K562 (cell line): ENCODE results near the gene PRRC2B. TPM values are rescaled to one million over a fixed set of nuclear protein-coding genes. Genes with fewer than 3 reads are reported as not detected.

ENCODE experiments used
- ATAC-seq: fragments of 200-7000 bp; cut with Tn5 transposase; 3 replicates; pipeline ENCODE4 v1.9.1; 2020; ENCODE audit warnings: moderate library complexity
- BruUV-seq: library from RNA; stranded (reverse); fragments of 400-500 nt; replicated peaks from 2 replicates; lab custom pipeline; 2021; lab: Mats Ljungman, UMichigan
- CTCF ChIA-PET: fragments of 300-600 bp; formaldehyde crosslinking; extraction: SDS; loops from one replicate; lab custom pipeline; 2021; ENCODE audit warnings: low intra/inter-chr PET ratio; lab: Yijun Ruan, JAX
- POLR2A ChIA-PET: fragments of 300-600, 350-650 bp; sonication (Branson Sonifier 250); formaldehyde crosslinking; extraction: SDS; loops from one replicate; lab custom pipeline; 2021; ENCODE audit warnings: antibody characterized with exemption, inconsistent platforms; lab: Yijun Ruan, JAX
- DNase-seq, 4 experiments: peaks; one replicate each; pipeline versions ENCODE4 v3.0.0 to v3.0.0-alpha.2; 2011 to 2018; ENCODE audit warnings: low spot score in 3 of 4, mixed read lengths in 3 of 4; ENCODE audit errors: extremely low read depth in 1 of 4
- FAIRE-seq: peaks from 2 replicates; lab custom pipeline; 2011; peaks lifted over from hg19 to GRCh38; lab: Jason Lieb, UNC
- H2AFZ ChIP-seq: 2 replicates; pipeline ENCODE4 v1.6.0; 2011; ENCODE audit warnings: low read depth, low read length, control low read depth, inconsistent platforms
- H3K27ac ChIP-seq: fragments of 200-600 bp; 3 replicates; pipeline ENCODE4 v1.8.0; 2011; ENCODE audit warnings: low read depth, mild to moderate bottlenecking, control low read depth, inconsistent platforms, low read length, moderate library complexity, mixed read lengths; ENCODE audit errors: extremely low read depth
- H3K27me3 ChIP-seq, 2 experiments: fragments of 300-600 bp in 1 of 2; 2 replicates in 1 of 2; 3 replicates in 1 of 2; pipeline versions ENCODE4 v1.6.0 to v1.8.0; 2011; ENCODE audit warnings: inconsistent platforms in 2 of 2, low read length in 2 of 2, mild to moderate bottlenecking in 1 of 2, mixed read lengths in 1 of 2, moderate library complexity in 1 of 2; ENCODE audit not compliant: control insufficient read depth in 2 of 2, insufficient read depth in 2 of 2
- H3K36me3 ChIP-seq: fragments of 300-600 bp; 3 replicates; pipeline ENCODE4 v1.8.0; 2011; ENCODE audit warnings: mild to moderate bottlenecking, low read length, inconsistent platforms; ENCODE audit not compliant: control insufficient read depth, insufficient read depth
- H3K4me1 ChIP-seq, 2 experiments: fragments of 200-600 bp in 1 of 2; replicated peaks in 1 of 2; 2 replicates in 1 of 2; 3 replicates in 1 of 2; pipeline versions ENCODE4 v1.5.1 to v1.8.0; 2011; ENCODE audit warnings: inconsistent platforms in 2 of 2, low read length in 2 of 2, mild to moderate bottlenecking in 1 of 2, mixed read lengths in 1 of 2, moderate library complexity in 1 of 2; ENCODE audit not compliant: control insufficient read depth in 2 of 2, insufficient read depth in 2 of 2
- H3K4me2 ChIP-seq: 2 replicates; pipeline ENCODE4 v1.6.1; 2011; ENCODE audit warnings: low read length, control low read depth, inconsistent platforms, mixed read lengths; ENCODE audit not compliant: insufficient read depth
- H3K4me3 ChIP-seq: fragments of 200-600 bp; sonication (generic), shearing (Covaris generic); 2 replicates; pipeline ENCODE4 v1.5.1; 2016; ENCODE audit warnings: control low read depth, inconsistent platforms
- H3K79me2 ChIP-seq: fragments of 200-600 bp; 3 replicates; pipeline ENCODE4 v1.8.0; 2011; ENCODE audit warnings: low read length, inconsistent platforms; ENCODE audit not compliant: control insufficient read depth, insufficient read depth
- H3K9ac ChIP-seq, 2 experiments: 2 replicates each; pipeline versions ENCODE4 v1.6.0 to v1.6.1; 2011; ENCODE audit warnings: low read depth in 2 of 2, low read length in 2 of 2, control low read depth in 1 of 2, inconsistent platforms in 1 of 2, mild to moderate bottlenecking in 1 of 2, mixed read lengths in 1 of 2; ENCODE audit not compliant: insufficient read depth in 1 of 2
- H3K9me1 ChIP-seq: one replicate; pipeline ENCODE4 v1.6.0; 2011; ENCODE audit warnings: inconsistent platforms, mild to moderate bottlenecking, low read length, moderate library complexity; ENCODE audit not compliant: control insufficient read depth, insufficient read depth
- H3K9me3 ChIP-seq: replicated peaks from 2 replicates; pipeline ENCODE4 v1.5.1; 2011; ENCODE audit warnings: low read depth, low read length, inconsistent platforms; ENCODE audit not compliant: control insufficient read depth, insufficient read depth
- H4K20me1 ChIP-seq: replicated peaks from 2 replicates; pipeline ENCODE4 v1.6.1; 2011; ENCODE audit warnings: low read length, inconsistent platforms, mixed read lengths; ENCODE audit not compliant: control insufficient read depth, insufficient read depth
- EHMT2 ChIP-seq: fragments of 450-650 bp; IDR thresholded peaks from 2 replicates; pipeline ENCODE4 v1.6.1; 2018; ENCODE audit warnings: antibody characterized with exemption
- HLTF ChIP-seq: fragments of 450-650 bp; IDR thresholded peaks from 2 replicates; pipeline ENCODE4 v1.6.1; 2016
- KDM1A ChIP-seq, 2 experiments: fragments of 450-650 bp; IDR thresholded peaks; 2 replicates each; pipeline ENCODE4 v1.6.1; 2016; ENCODE audit warnings: mild to moderate bottlenecking in 2 of 2
- POLR2B ChIP-seq: fragments of 450-650 bp; IDR thresholded peaks from 2 replicates; pipeline ENCODE4 v1.6.1; 2018; ENCODE audit warnings: low read depth; ENCODE audit not compliant: partially characterized antibody
- SRF ChIP-seq, 2 experiments: fragments of 250-450, 450-650 bp in 1 of 2; sonication (Bioruptor Pico) in 1 of 2; sonication (generic) in 1 of 2; formaldehyde crosslinking; IDR thresholded peaks; 2 replicates each; pipeline versions ENCODE4 v1.5.0 to v1.5.1; 2020 to 2022; ENCODE audit warnings: mild to moderate bottlenecking in 1 of 2, missing genetic modification reagents in 1 of 2
- whole genome bisulfite sequencing: fragments of 100-300 bp; shearing (Covaris generic); methylation state at CpG from one replicate; pipeline ENCODE4 v1.1.6; 2016; ENCODE audit warnings: low coverage, mixed read lengths; ENCODE audit not compliant: insufficient coverage; ENCODE audit errors: missing lambda C conversion rate; 5-methylcytosine and 5-hydroxymethylcytosine counted together
- in situ Hi-C: fragments of 300-500 bp; cut with MboI; formaldehyde crosslinking; loops from 4 replicates; pipeline ENCODE4 v1.15.0; 2018; ENCODE audit warnings: inconsistent platforms, mixed read lengths
- intact Hi-C: fragments of 100-400 bp; cut with micrococcal nuclease; formaldehyde crosslinking; loops from 2 replicates; pipeline ENCODE4 v1.14.2; 2022
- polyA plus RNA-seq, 8 experiments: library from polyadenylated mRNA; depleted of rRNA in 4 of 8; stranded (reverse) in 5 of 8; unstranded in 3 of 8; fragments of >200 nt; fragmentation: Nextera tagmentation in 2 of 8; fragmentation: Illumina TruSeq in 1 of 8; extraction: Ambion mirVana in 2 of 8; extraction: Trizol in 1 of 8; gene quantifications; 2 replicates each; pipeline versions ENCODE4 v1.2.1 to v1.2.3, GENCODE V29; 2011 to 2014; ENCODE audit warnings: inconsistent platforms in 1 of 8, missing spikeins in 1 of 8
- total RNA-seq, 7 experiments: library from RNA; depleted of rRNA in 6 of 7; stranded (reverse); fragments of >200 nt in 6 of 7; fragmentation: Illumina TruSeq in 2 of 7; extraction: Trizol in 2 of 7; gene quantifications; 2 replicates each; pipeline versions ENCODE4 v1.2.1 to v1.2.3, GENCODE V29; 2011 to 2021; ENCODE audit warnings: low replicate concordance in 1 of 7
- TF ChIP-seq, protein P1 (sequence below), 3 experiments: fragments of 200-800 bp in 1 of 3; sonication (Bioruptor generic) in 1 of 3; sonication (generic) in 1 of 3; formaldehyde crosslinking in 1 of 3; IDR thresholded peaks; 2 replicates each; pipeline versions ENCODE4 v1.6.1 to v1.8.0; 2016 to 2022; ENCODE audit warnings: mild to moderate bottlenecking in 2 of 3, missing compliant biosample characterization in 2 of 3, missing genetic modification characterization in 2 of 3, missing genetic modification reagents in 1 of 3
- TF ChIP-seq, protein P2 (sequence below): fragments of 450-650 bp; IDR thresholded peaks from 2 replicates; pipeline ENCODE4 v1.6.1; 2018; ENCODE audit warnings: mild to moderate bottlenecking, low read depth; ENCODE audit not compliant: partially characterized antibody
- TF ChIP-seq, protein P3 (sequence below): sonication (generic); formaldehyde crosslinking; IDR thresholded peaks from 2 replicates; pipeline ENCODE4 v1.8.1; 2023; ENCODE audit warnings: mild to moderate bottlenecking, missing genetic modification reagents

PRRC2B gene
- total and polyA plus RNA-seq, 9 of the 15 experiments (the other 6 are each of a cell fraction or from before 2014, with no cell fraction given): 0.34 to 125 (median 30.9) TPM

DNA sequence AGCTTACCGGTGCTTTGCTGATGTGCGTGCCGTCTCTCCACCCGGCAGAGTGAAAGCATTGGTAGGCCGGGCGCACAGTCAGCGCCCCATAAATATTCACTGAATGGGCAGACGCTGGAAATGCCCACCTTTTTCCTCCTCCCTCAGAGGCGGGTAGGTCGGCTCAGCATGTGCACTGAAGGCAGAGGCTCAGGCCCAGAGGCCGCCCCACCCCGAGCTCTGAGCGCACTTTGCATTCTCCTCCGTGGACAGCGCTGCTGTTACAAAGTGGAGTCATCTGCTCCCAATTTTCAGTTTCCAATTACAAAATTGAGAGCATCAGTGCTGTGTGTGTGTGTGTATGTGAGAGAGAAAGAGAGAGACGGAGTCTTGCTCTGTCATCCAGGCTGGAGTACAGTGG is 126.6 kb downstream of the PRRC2B start:
- ChIA-PET CTCF (no interaction called here), POLR2A (no interaction called here)
- WGBS: 79% methylated on average over 16 of the region's 16 CpGs
- H3K4me1 ChIP-seq: peaks cover 0 to 20% of the 10 kb centered on the region in 2 experiments; a peak in 1 of 5 replicates
- H3K9me1 ChIP-seq: no peaks in the 10 kb centered on the region
- DNase-seq (no peak), FAIRE-seq (no peak), ATAC-seq (no peak)
- intact Hi-C loops (no loop called here), in situ Hi-C loops (no loop called here)
- peaks cover 92% of the 10 kb centered on the region; the same call in 2 of the 3 replicates for H3K36me3 ChIP-seq
- BruUV-seq: no TSS peak
- no peak overlapping the region for H2AFZ ChIP-seq
- H3K4me2 ChIP-seq: no peak overlapping the region
- H3K4me3 ChIP-seq: no peak overlapping the region
- H3K27ac ChIP-seq: no peak overlapping the region
- no peak overlapping the region for H3K9ac ChIP-seq
- H4K20me1 ChIP-seq: no peaks in the 10 kb centered on the region; the same call in 1 of the 2 replicates
- H3K9me3 ChIP-seq: no peaks in the 10 kb centered on the region
- no peaks in the 10 kb centered on the region for H3K79me2 ChIP-seq
- H3K27me3 ChIP-seq: no peaks in the 10 kb centered on the region
- TF ChIP-seq, protein P1, sequence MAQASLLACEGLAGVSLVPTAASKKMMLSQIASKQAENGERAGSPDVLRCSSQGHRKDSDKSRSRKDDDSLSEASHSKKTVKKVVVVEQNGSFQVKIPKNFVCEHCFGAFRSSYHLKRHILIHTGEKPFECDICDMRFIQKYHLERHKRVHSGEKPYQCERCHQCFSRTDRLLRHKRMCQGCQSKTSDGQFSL (CRISPR knock-in tag; IDR thresholded peaks at IDR 0.05): no peak
- TF ChIP-seq, protein P1 (tag; IDR thresholded peaks at IDR 0.05): no peak
- TF ChIP-seq SRF (CRISPR knock-in tag; IDR thresholded peaks at IDR 0.05) (no peak), EHMT2 (no peak), POLR2B (no peak), HLTF (no peak), KDM1A (IDR thresholded peaks at IDR 0.05) (no peak)
- TF ChIP-seq, protein P2, sequence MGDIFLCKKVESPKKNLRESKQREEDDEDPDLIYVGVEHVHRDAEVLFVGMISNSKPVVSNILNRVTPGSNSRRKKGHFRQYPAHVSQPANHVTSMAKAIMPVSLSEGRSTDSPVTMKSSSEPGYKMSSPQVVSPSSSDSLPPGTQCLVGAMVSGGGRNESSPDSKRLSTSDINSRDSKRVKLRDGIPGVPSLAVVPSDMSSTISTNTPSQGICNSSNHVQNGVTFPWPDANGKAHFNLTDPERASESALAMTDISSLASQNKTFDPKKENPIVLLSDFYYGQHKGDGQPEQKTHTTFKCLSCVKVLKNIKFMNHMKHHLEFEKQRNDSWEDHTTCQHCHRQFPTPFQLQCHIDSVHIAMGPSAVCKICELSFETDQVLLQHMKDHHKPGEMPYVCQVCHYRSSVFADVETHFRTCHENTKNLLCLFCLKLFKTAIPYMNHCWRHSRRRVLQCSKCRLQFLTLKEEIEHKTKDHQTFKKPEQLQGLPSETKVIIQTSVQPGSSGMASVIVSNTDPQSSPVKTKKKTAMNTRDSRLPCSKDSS: no peak
- TF ChIP-seq, protein P3, sequence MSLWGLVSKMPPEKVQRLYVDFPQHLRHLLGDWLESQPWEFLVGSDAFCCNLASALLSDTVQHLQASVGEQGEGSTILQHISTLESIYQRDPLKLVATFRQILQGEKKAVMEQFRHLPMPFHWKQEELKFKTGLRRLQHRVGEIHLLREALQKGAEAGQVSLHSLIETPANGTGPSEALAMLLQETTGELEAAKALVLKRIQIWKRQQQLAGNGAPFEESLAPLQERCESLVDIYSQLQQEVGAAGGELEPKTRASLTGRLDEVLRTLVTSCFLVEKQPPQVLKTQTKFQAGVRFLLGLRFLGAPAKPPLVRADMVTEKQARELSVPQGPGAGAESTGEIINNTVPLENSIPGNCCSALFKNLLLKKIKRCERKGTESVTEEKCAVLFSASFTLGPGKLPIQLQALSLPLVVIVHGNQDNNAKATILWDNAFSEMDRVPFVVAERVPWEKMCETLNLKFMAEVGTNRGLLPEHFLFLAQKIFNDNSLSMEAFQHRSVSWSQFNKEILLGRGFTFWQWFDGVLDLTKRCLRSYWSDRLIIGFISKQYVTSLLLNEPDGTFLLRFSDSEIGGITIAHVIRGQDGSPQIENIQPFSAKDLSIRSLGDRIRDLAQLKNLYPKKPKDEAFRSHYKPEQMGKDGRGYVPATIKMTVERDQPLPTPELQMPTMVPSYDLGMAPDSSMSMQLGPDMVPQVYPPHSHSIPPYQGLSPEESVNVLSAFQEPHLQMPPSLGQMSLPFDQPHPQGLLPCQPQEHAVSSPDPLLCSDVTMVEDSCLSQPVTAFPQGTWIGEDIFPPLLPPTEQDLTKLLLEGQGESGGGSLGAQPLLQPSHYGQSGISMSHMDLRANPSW: no peak
